ENCODE results near the gene SIGLEC6. TPM values are rescaled to one million over a fixed set of nuclear protein-coding genes. Genes with fewer than 3 reads are reported as not detected.

The SIGLEC6 gene
- total RNA-seq, 1 experiment from 2014 or later: 0.31 TPM

DNA sequence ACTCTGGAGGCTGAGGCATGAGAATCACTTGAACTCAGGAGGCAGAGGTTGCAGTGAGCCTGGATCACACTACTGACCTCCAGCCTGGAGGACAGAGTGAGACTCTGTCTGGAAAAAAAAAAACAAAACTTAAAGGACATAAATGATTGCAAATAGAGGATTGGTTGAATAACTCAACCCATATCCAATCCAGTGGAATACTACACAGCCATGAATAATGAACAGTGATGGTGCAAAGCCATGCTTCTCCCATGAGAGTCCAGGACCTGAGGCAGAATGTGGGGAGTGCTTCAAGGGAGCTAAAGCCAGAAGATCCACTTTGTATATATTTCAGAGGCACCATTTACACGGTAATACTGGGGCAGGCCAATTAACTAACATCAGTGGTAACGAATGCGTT lies 55.3 kb downstream of the SIGLEC6 start:
- H3K56ac ChIP-seq (ENCODE audit: insufficient read length, low read depth, low read length): no peak overlapping the region
- H3K79me2 ChIP-seq (ENCODE audit: insufficient read depth, low read length): no peaks in the 10 kb centered on the region
- no peaks in the 10 kb centered on the region for H3K4me1 Mint-ChIP-seq
- no peak overlapping the region for H3K14ac ChIP-seq (ENCODE audit: insufficient read depth, low read length)
- no peak overlapping the region for H2AFZ ChIP-seq (ENCODE audit: low read length)
- DNase-seq: no peak
- no peaks in the 10 kb centered on the region for H3K23me2 ChIP-seq (ENCODE audit: insufficient read length, low read depth, low read length, poor library complexity, severe bottlenecking)
- no peak overlapping the region for H4K8ac ChIP-seq (replicated peaks; ENCODE audit: insufficient read length, low read depth, low read length)
- H3K27ac Mint-ChIP-seq: no peak overlapping the region
- H2AK5ac ChIP-seq (ENCODE audit: insufficient read length, low read length): no peak overlapping the region
- H4K91ac ChIP-seq (ENCODE audit: insufficient read length, low read depth, low read length): no peak overlapping the region
- no peak overlapping the region for H3K23ac ChIP-seq (ENCODE audit: insufficient read length, low read depth, low read length)
- H3K4me2 ChIP-seq (ENCODE audit: insufficient read depth, insufficient read length, low read length): no peak overlapping the region
- no peak overlapping the region for H2BK15ac ChIP-seq (ENCODE audit: low read depth, low read length)
- no peak overlapping the region for H4K5ac ChIP-seq (ENCODE audit: insufficient read length, low read depth, low read length)
- no CpG with 5 or more reads among the region's 3 CpGs for WGBS (ENCODE audit: extremely low coverage, insufficient read length, low lambda C conversion rate)
- peaks cover 37% of the 10 kb centered on the region for H3K27me3 Mint-ChIP-seq (ENCODE audit: low read depth)
- no peaks in the 10 kb centered on the region for H3K9me3 ChIP-seq (ENCODE audit: control insufficient read depth, low read depth, low read length)
- peaks cover 12 to 87% of the 10 kb centered on the region in 2 experiments for H3K9me3 Mint-ChIP-seq
- no peak overlapping the region for H2BK20ac ChIP-seq (ENCODE audit: low read depth, low read length, poor library complexity, severe bottlenecking)
- no peaks in the 10 kb centered on the region for H4K20me1 ChIP-seq (ENCODE audit: control insufficient read depth, insufficient read depth, insufficient read length)
- TF ChIP-seq, protein P1, sequence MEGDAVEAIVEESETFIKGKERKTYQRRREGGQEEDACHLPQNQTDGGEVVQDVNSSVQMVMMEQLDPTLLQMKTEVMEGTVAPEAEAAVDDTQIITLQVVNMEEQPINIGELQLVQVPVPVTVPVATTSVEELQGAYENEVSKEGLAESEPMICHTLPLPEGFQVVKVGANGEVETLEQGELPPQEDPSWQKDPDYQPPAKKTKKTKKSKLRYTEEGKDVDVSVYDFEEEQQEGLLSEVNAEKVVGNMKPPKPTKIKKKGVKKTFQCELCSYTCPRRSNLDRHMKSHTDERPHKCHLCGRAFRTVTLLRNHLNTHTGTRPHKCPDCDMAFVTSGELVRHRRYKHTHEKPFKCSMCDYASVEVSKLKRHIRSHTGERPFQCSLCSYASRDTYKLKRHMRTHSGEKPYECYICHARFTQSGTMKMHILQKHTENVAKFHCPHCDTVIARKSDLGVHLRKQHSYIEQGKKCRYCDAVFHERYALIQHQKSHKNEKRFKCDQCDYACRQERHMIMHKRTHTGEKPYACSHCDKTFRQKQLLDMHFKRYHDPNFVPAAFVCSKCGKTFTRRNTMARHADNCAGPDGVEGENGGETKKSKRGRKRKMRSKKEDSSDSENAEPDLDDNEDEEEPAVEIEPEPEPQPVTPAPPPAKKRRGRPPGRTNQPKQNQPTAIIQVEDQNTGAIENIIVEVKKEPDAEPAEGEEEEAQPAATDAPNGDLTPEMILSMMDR (conservative IDR thresholded peaks at IDR 0.05): no peak
- H3K18ac ChIP-seq (ENCODE audit: insufficient read length, low read depth, low read length): no peak overlapping the region
- no peaks in the 10 kb centered on the region for H3K4me1 ChIP-seq (ENCODE audit: insufficient read depth, low read length)
- H3K79me1 ChIP-seq (ENCODE audit: insufficient read depth, low read depth, low read length, poor library complexity, severe bottlenecking): no peaks in the 10 kb centered on the region
- no peak overlapping the region for H2BK12ac ChIP-seq (ENCODE audit: insufficient read length, low read depth, low read length)
- H3K27me3 ChIP-seq (ENCODE audit: insufficient read depth, low read length): no peaks in the 10 kb centered on the region
- H2BK120ac ChIP-seq (ENCODE audit: low read depth, low read length, poor library complexity, severe bottlenecking): no peak overlapping the region
- no peak overlapping the region for H3K27ac ChIP-seq (ENCODE audit: insufficient read length, low read depth, low read length)
- H3K9ac ChIP-seq (ENCODE audit: extremely low read depth, insufficient read length, low read length): no peak overlapping the region
- no peak overlapping the region for H3K4me3 Mint-ChIP-seq
- no peak overlapping the region for H2BK5ac ChIP-seq (ENCODE audit: insufficient read length, low read length)
- peaks cover 0 to 4% (median 0%) of the 10 kb centered on the region in 3 experiments; a peak in 2 of 7 replicates for H3K36me3 Mint-ChIP-seq (ENCODE audit: insufficient read depth in 1 of 3, low read depth in 3 of 3)
- H3T11ph ChIP-seq (ENCODE audit: low read length): no peak overlapping the region
- no peak overlapping the region for H3K4ac ChIP-seq (ENCODE audit: low read depth, low read length)

All from H9 (cell line).